CD4-positive, CD25-positive, alpha-beta regulatory T cell (primary cell): ENCODE results near the gene DDX27. TPM values are rescaled to one million over a fixed set of nuclear protein-coding genes. Genes with fewer than 3 reads are reported as not detected.

ENCODE experiments used
- ATAC-seq, 2 donors: fragments of 150-1000 bp; cut with Tn5 transposase; one replicate each; pipeline ENCODE4 v1.10.0; 2021; ENCODE audit warnings: low read depth in 2 of 2, moderate number of reproducible peaks in 2 of 2, moderate library complexity in 1 of 2
- DNase-seq, 3 donors: peaks; one replicate each; pipeline versions ENCODE4 v3.0.0 to v3.0.0-alpha.2; 2012 to 2022; ENCODE audit warnings: mixed read lengths in 1 of 3
- H3K27ac ChIP-seq: one replicate; pipeline ENCODE4 v1.7.0; 2013; ENCODE audit warnings: mild to moderate bottlenecking, low read length; ENCODE audit not compliant: insufficient read depth, poor library complexity, severe bottlenecking
- H3K27me3 ChIP-seq: one replicate; pipeline ENCODE4 v1.7.0; 2013; ENCODE audit warnings: low read length; ENCODE audit not compliant: control insufficient read depth, insufficient read depth
- H3K36me3 ChIP-seq: one replicate; pipeline ENCODE4 v1.7.0; 2013; ENCODE audit warnings: mild to moderate bottlenecking, low read length, moderate library complexity; ENCODE audit not compliant: control insufficient read depth, insufficient read depth
- H3K4me1 ChIP-seq: 2 replicates; pipeline ENCODE4 v1.7.0; 2013; ENCODE audit warnings: mild to moderate bottlenecking, low read length; ENCODE audit not compliant: insufficient read depth, control insufficient read depth, poor library complexity, severe bottlenecking
- H3K4me3 ChIP-seq: one replicate; pipeline ENCODE4 v1.7.0; 2013; ENCODE audit warnings: low read depth, mild to moderate bottlenecking, low read length, moderate library complexity
- H3K9me3 ChIP-seq, 2 experiments: 1 replicate in 1 of 2; 2 replicates in 1 of 2; pipeline ENCODE4 v1.7.0; 2013; ENCODE audit warnings: low read length in 2 of 2, mild to moderate bottlenecking in 1 of 2, moderate library complexity in 1 of 2; ENCODE audit not compliant: control insufficient read depth in 2 of 2
- H3K27ac Mint-ChIP-seq, 3 donors: one replicate each; pipeline ENCODE4 v1.8.0; 2020 to 2022; ENCODE audit warnings: mild to moderate bottlenecking in 3 of 3, mixed read lengths in 3 of 3, moderate library complexity in 2 of 3
- H3K27me3 Mint-ChIP-seq: one replicate; pipeline ENCODE4 v1.8.0; 2022; ENCODE audit warnings: mild to moderate bottlenecking, mixed read lengths
- H3K36me3 Mint-ChIP-seq: one replicate; pipeline ENCODE4 v1.8.0; 2020; ENCODE audit warnings: mixed read lengths
- H3K4me1 Mint-ChIP-seq, 4 donors: one replicate each; pipeline ENCODE4 v1.8.0; 2020 to 2022; ENCODE audit warnings: mixed read lengths in 4 of 4, mild to moderate bottlenecking in 1 of 4
- H3K4me3 Mint-ChIP-seq, 4 donors: one replicate each; pipeline ENCODE4 v1.8.0; 2020 to 2022; ENCODE audit warnings: mild to moderate bottlenecking in 4 of 4, mixed read lengths in 4 of 4, moderate library complexity in 3 of 4
- H3K9me3 Mint-ChIP-seq, 7 donors: one replicate each; pipeline ENCODE4 v1.8.0; 2020 to 2022; ENCODE audit warnings: mixed read lengths in 7 of 7, mild to moderate bottlenecking in 3 of 7, moderate library complexity in 2 of 7
- polyA plus RNA-seq, 4 donors: library from polyadenylated mRNA; unstranded; fragments of 300-500 nt; fragmentation: Illumina TruSeq; gene quantifications; one replicate each; pipeline ENCODE4 v1.2.3, GENCODE V29; 2021
- total RNA-seq: library from RNA; stranded (reverse); gene quantifications from one replicate; pipeline ENCODE4 v1.2.3, GENCODE V29; 2022

DDX27 gene
- total and polyA plus RNA-seq, 5 donors from 2014 or later, result 24.4 to 105 (median 35.2) TPM

- H3K4me1 Mint-ChIP-seq, result peaks cover 29 to 71% (median 62%) of the 10 kb centered on the region in 4 donors
- peak overlapping the region; percentile 89 to 96 (median 95) for H3K27ac Mint-ChIP-seq
- H3K4me3 Mint-ChIP-seq, result peak overlapping the region; percentile 79 to 92 (median 87)
- H3K9me3 Mint-ChIP-seq, result peaks cover 0 to 8% (median 1%) of the 10 kb centered on the region in 7 donors
- Histone ChIP-seq H3K36me3 (peaks cover 79% of the 10 kb centered on the region), H3K27me3 (no peaks in the 10 kb centered on the region), H3K4me1 (peaks cover 41% of the 10 kb centered on the region), H3K27ac (peak overlapping the region; percentile 73), H3K9me3 (no peaks in the 10 kb centered on the region), H3K4me3 (peak overlapping the region; percentile 81)
- no peaks in the 10 kb centered on the region for H3K27me3 Mint-ChIP-seq
- peaks cover 72% of the 10 kb centered on the region for H3K36me3 Mint-ChIP-seq
- ATAC-seq, result peak; percentile 32 to 47
- peak in 2 of 3 donors; percentile 39 to 40 for DNase-seq
These were observed 48.1 kb downstream of the DDX27 start for GRCh38 chr20:49267327-49267726.

- no peak for DNase-seq
- no peak for ATAC-seq
- Mint-ChIP-seq H3K4me3 (peak overlapping the region; percentile 71 to 89 (median 84)), H3K27ac (peak overlapping the region in 2 of 3 donors; percentile 13 to 43), H3K36me3 (peaks cover 68% of the 10 kb centered on the region), H3K27me3 (no peaks in the 10 kb centered on the region), H3K4me1 (peaks cover 35 to 84% (median 68%) of the 10 kb centered on the region in 4 donors), H3K9me3 (peaks cover 0 to 8% (median 1%) of the 10 kb centered on the region in 7 donors)
- Histone ChIP-seq H3K4me1 (peaks cover 50% of the 10 kb centered on the region), H3K9me3 (no peaks in the 10 kb centered on the region), H3K27me3 (no peaks in the 10 kb centered on the region), H3K27ac (no peak overlapping the region), H3K36me3 (peaks cover 72% of the 10 kb centered on the region), H3K4me3 (peak overlapping the region; percentile 65)
These were observed 49.6 kb downstream of the DDX27 start for GRCh38 chr20:49268600-49269365.

- H3K9me3 ChIP-seq, result no peaks in the 10 kb centered on the region
- ATAC-seq (no peak), DNase-seq (no peak)
- no peaks in the 10 kb centered on the region for H3K27me3 ChIP-seq
- Mint-ChIP-seq H3K27ac (peak overlapping the region in 2 of 3 donors; percentile 58 to 59), H3K9me3 (peaks cover 0 to 8% (median 0%) of the 10 kb centered on the region in 7 donors), H3K36me3 (peaks cover 59% of the 10 kb centered on the region), H3K4me3 (peak overlapping the region; percentile 15 to 85 (median 63)), H3K27me3 (no peaks in the 10 kb centered on the region), H3K4me1 (peaks cover 32 to 85% (median 61%) of the 10 kb centered on the region in 4 donors)
- peak overlapping the region; percentile 49 for H3K4me3 ChIP-seq
- peaks cover 52% of the 10 kb centered on the region for H3K4me1 ChIP-seq
- no peak overlapping the region for H3K27ac ChIP-seq
- H3K36me3 ChIP-seq, result peaks cover 66% of the 10 kb centered on the region
These were observed 51.0 kb downstream of the DDX27 start for GRCh38 chr20:49270177-49270576.

- Histone ChIP-seq H3K36me3 (peaks cover 66% of the 10 kb centered on the region), H3K4me3 (no peak overlapping the region), H3K9me3 (no peaks in the 10 kb centered on the region), H3K27me3 (no peaks in the 10 kb centered on the region), H3K27ac (no peak overlapping the region), H3K4me1 (peaks cover 55% of the 10 kb centered on the region)
- DNase-seq, result no peak
- H3K36me3 Mint-ChIP-seq, result peaks cover 57% of the 10 kb centered on the region
- no peaks in the 10 kb centered on the region for H3K27me3 Mint-ChIP-seq
- H3K9me3 Mint-ChIP-seq, result peaks cover 0 to 8% (median 0%) of the 10 kb centered on the region in 7 donors
- H3K4me1 Mint-ChIP-seq, result peaks cover 32 to 87% (median 61%) of the 10 kb centered on the region in 4 donors
- no peak for ATAC-seq
- H3K27ac Mint-ChIP-seq, result peak overlapping the region in 2 of 3 donors; percentile 58 to 59
- peak overlapping the region; percentile 37 to 85 (median 56) for H3K4me3 Mint-ChIP-seq
These were observed 51.5 kb downstream of the DDX27 start for GRCh38 chr20:49270736-49271135.

GRCh38 chr20:49272654-49273053 lies 53.4 kb downstream of the DDX27 start:
- peak overlapping the region in 2 of 3 donors; percentile 23 to 71 for H3K27ac Mint-ChIP-seq
- Histone ChIP-seq H3K27me3 (no peaks in the 10 kb centered on the region), H3K36me3 (peaks cover 57% of the 10 kb centered on the region), H3K4me3 (peak overlapping the region; percentile 16), H3K9me3 (no peaks in the 10 kb centered on the region), H3K4me1 (peaks cover 55% of the 10 kb centered on the region), H3K27ac (peak overlapping the region; percentile 30)
- peaks cover 49% of the 10 kb centered on the region for H3K36me3 Mint-ChIP-seq
- H3K27me3 Mint-ChIP-seq, result peaks cover 4% of the 10 kb centered on the region
- peak overlapping the region; percentile 37 to 87 (median 73) for H3K4me3 Mint-ChIP-seq
- peaks cover 0 to 8% (median 0%) of the 10 kb centered on the region in 7 donors for H3K9me3 Mint-ChIP-seq
- DNase-seq (peak in 1 of 3 donors; percentile 43), ATAC-seq (no peak)
- H3K4me1 Mint-ChIP-seq, result peaks cover 30 to 83% (median 57%) of the 10 kb centered on the region in 4 donors

- Histone ChIP-seq H3K4me3 (no peak overlapping the region), H3K36me3 (peaks cover 51% of the 10 kb centered on the region), H3K4me1 (peaks cover 47% of the 10 kb centered on the region), H3K27ac (no peak overlapping the region), H3K9me3 (no peaks in the 10 kb centered on the region), H3K27me3 (no peaks in the 10 kb centered on the region)
- Mint-ChIP-seq H3K4me1 (peaks cover 23 to 78% (median 53%) of the 10 kb centered on the region in 4 donors), H3K27me3 (peaks cover 10% of the 10 kb centered on the region), H3K4me3 (peak overlapping the region in 1 of 4 donors; percentile 18), H3K27ac (no peak overlapping the region), H3K36me3 (peaks cover 46% of the 10 kb centered on the region), H3K9me3 (peaks cover 0 to 5% (median 3%) of the 10 kb centered on the region in 7 donors)
- ATAC-seq (no peak), DNase-seq (no peak)
These were observed 54.6 kb downstream of the DDX27 start for GRCh38 chr20:49273696-49274277.

GRCh38 chr20:49275216-49275615 lies 56.0 kb downstream of the DDX27 start:
- Histone ChIP-seq H3K4me1 (peaks cover 56% of the 10 kb centered on the region), H3K9me3 (peaks cover 6 to 7% of the 10 kb centered on the region in 2 experiments), H3K27ac (peak overlapping the region; percentile 95), H3K27me3 (no peaks in the 10 kb centered on the region), H3K4me3 (peak overlapping the region; percentile 92), H3K36me3 (peaks cover 48% of the 10 kb centered on the region)
- Mint-ChIP-seq H3K27ac (peak overlapping the region in 2 of 3 donors; percentile 92 to 96), H3K4me3 (peak overlapping the region; percentile 89 to 98 (median 98)), H3K9me3 (peaks cover 0 to 9% (median under 1%) of the 10 kb centered on the region in 7 donors), H3K27me3 (peaks cover 14% of the 10 kb centered on the region), H3K4me1 (peaks cover 26 to 77% (median 51%) of the 10 kb centered on the region in 4 donors), H3K36me3 (peaks cover 40% of the 10 kb centered on the region)
- ATAC-seq (no peak), DNase-seq (no peak)
